Activated CD4-positive, alpha-beta memory T cell treated with anti-CD3 and anti-CD28 coated beads for 36 hours (primary cell): ENCODE results near the gene MYO10. TPM values are rescaled to one million over a fixed set of nuclear protein-coding genes. Genes with fewer than 3 reads are reported as not detected.
A peak's percentile ranks its signal among the peaks of the same experiment; 100 is the strongest.

Source experiments
- CTCF ChIA-PET: fragments of 350-600 bp; sonication (Branson Sonifier 250); formaldehyde crosslinking; loops from one replicate; lab custom pipeline; 2021; ENCODE audit warnings: antibody characterized with exemption, inconsistent platforms; lab: Charles Lee
- POLR2A ChIA-PET: fragments of 350-600 bp; sonication (Branson Sonifier 250); formaldehyde crosslinking; loops from one replicate; lab custom pipeline; 2021; ENCODE audit warnings: antibody characterized with exemption; lab: Charles Lee
- DNase-seq: peaks from one replicate; pipeline ENCODE4 v3.0.0-alpha.2; 2020
- H3K27ac Mint-ChIP-seq: one replicate; pipeline ENCODE4 v1.8.0; 2021; ENCODE audit warnings: mixed read lengths
- H3K27me3 Mint-ChIP-seq: one replicate; pipeline ENCODE4 v1.8.0; 2021; ENCODE audit warnings: mixed read lengths
- H3K36me3 Mint-ChIP-seq: one replicate; pipeline ENCODE4 v1.8.0; 2021; ENCODE audit warnings: mixed read lengths
- H3K4me1 Mint-ChIP-seq: one replicate; pipeline ENCODE4 v1.8.0; 2021; ENCODE audit warnings: low read depth, mixed read lengths
- H3K4me3 Mint-ChIP-seq: one replicate; pipeline ENCODE4 v1.8.0; 2021; ENCODE audit warnings: mild to moderate bottlenecking, mixed read lengths
- H3K9me3 Mint-ChIP-seq: one replicate; pipeline ENCODE4 v1.8.0; 2021; ENCODE audit warnings: mixed read lengths
- intact Hi-C: fragments of 100-400 bp; cut with micrococcal nuclease; formaldehyde crosslinking; loops from one replicate; pipeline ENCODE4 v1.15.1; 2023
- total RNA-seq, 2 experiments: library from RNA; stranded (reverse); gene quantifications; one replicate each; pipeline ENCODE4 v1.2.3, GENCODE V29; 2021

The MYO10 gene
- total RNA-seq, 2 experiments from 2014 or later = 0.21 to 0.34 TPM

DNA sequence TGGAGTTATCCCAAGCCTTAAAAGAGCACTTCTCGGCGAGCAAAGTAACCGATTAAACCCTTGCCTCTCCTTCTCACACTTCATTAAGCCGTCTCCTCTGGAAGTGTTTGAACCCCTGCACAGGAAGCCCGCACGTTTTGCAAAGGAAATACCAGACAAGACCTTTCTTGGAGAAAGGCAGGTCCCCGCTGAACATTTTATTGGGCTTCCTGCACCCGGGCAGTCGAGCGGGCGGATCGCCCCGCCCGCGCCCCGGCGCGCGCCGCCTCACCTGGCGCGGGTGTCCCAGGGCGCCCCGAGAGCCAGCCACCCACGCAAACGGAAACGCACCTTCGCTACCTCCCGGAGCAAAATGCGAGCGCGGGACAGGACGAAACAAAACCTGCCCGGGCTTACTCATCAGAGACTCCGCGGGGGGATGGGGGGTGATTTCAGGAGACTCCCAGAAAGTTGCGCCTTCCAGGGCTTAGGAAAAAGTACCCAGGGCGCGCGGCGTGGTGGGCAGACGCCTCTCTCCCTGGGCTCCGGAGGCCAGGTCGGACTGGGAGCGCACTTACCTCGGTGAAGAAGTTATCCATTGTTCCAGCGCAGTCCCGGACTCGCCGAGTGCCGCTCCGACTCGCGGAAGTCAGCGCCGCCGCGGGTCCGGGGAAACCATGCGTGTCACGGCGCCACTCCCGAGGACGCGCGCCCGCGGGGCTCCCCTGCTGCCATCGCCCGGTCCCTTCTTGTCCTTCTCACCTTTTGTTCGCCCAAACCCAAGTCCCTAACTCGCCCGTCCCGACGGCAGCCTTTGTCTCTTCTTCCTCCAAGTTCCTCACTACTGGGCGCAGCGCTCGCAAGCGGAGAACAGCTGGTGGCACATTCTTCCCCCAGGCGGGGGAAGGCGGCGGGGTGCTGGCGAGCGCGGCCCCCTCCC lies 598 bp downstream of the MYO10 start:
- no peak overlapping the region for H3K27ac Mint-ChIP-seq
- peak overlapping the region; percentile 64 for H3K4me3 Mint-ChIP-seq
- POLR2A ChIA-PET = no interaction called here
- peak; percentile 43 for DNase-seq
- peaks cover 58% of the 10 kb centered on the region for H3K27me3 Mint-ChIP-seq
- intact Hi-C loops = loop anchor here (1.0 to 5.0 kb wide), 3 partner anchors 150 to 323 kb away; no protein-coding TSS in a partner anchor
- H3K9me3 Mint-ChIP-seq = no peaks in the 10 kb centered on the region
- H3K36me3 Mint-ChIP-seq = no peaks in the 10 kb centered on the region
- peaks cover 17% of the 10 kb centered on the region for H3K4me1 Mint-ChIP-seq
- CTCF ChIA-PET = no interaction called here

DNA sequence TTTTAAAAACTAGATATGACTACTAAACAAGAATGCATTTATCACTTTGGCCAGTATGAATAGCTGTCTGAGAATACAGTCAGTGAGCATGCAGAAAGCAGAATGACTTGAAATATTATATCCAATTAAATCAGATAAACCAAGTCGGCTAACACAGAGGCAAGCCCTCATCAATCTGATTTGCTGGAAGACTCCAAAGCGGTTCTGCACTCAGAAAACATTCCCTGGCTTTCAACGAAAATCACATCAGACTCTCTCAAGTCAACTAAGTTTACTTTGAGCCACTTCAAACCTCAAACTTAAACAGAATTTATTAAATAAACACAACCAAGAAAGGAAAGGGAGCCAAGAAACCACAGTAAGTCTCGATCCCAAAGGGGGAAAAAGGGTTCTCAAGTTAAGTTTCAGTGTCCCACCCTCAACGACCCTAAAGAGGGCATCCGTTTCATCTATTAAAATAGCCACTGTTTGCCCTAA lies 1.4 kb downstream of the MYO10 start:
- intact Hi-C loops = loop anchor here (1.0 to 5.0 kb wide), 4 partner anchors 149 to 322 kb away; no protein-coding TSS in a partner anchor
- H3K4me1 Mint-ChIP-seq = peaks cover 17% of the 10 kb centered on the region
- CTCF ChIA-PET = no interaction called here

DNA sequence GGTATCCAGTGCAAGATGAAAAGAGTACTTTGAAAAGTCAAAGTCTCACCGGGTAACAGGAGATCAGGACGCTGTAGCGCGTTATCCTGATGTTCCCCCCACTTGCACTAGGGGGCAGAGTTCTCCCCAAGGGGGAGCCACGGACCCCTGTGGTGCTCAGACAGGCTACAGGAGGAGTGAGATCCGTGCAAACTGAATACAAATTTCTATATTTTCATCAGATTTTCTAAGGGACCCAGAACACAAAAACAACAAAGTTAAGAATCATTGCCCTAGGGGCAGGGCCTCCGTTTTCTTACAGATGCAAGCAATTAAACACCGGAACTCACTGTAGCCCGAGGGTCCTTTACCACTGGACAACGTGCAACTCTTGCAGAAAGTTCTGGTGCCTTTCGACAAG lies 2.0 kb downstream of the MYO10 start:
- no peak overlapping the region for H3K4me3 Mint-ChIP-seq
- no peak overlapping the region for H3K27ac Mint-ChIP-seq
- no peaks in the 10 kb centered on the region for H3K9me3 Mint-ChIP-seq
- CTCF ChIA-PET = interaction anchor here (1.0 kb wide), 1 partner anchor 257 kb away, joined by 3 read pairs; no protein-coding TSS in a partner anchor
- peaks cover 57% of the 10 kb centered on the region for H3K27me3 Mint-ChIP-seq
- peak; percentile 53 for DNase-seq
- peaks cover 17% of the 10 kb centered on the region for H3K4me1 Mint-ChIP-seq
- intact Hi-C loops = loop anchor here (1.0 kb wide), 2 partner anchors 198 to 255 kb away; no protein-coding TSS in a partner anchor
- POLR2A ChIA-PET = no interaction called here
- H3K36me3 Mint-ChIP-seq = no peaks in the 10 kb centered on the region

More for the DNA sequence above, 1.4 kb downstream of the MYO10 start:
- Mint-ChIP-seq H3K9me3 (no peaks in the 10 kb centered on the region), H3K27ac (no peak overlapping the region), H3K36me3 (no peaks in the 10 kb centered on the region), H3K27me3 (peaks cover 57% of the 10 kb centered on the region), H3K4me3 (peak overlapping the region; percentile 23)
- POLR2A ChIA-PET = no interaction called here
- no peak for DNase-seq

DNA sequence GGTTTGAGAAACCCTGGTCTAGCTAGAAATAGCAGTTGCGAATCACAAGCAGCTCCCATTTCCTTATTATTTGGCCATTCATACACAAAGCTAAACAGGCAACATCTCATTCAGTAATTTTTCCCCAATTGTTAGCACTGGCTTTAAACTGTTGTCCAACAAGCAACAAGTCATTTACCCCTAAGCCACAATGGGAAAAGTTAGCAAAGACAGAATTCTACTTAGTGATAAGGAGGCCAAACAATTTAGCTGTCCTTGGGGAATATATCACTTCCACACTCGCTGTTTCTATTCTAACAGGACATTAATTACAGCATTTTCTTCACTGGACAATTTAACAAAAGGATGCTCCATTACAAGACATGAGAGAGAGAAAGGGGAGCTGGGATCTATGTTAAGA lies 2.8 kb downstream of the MYO10 start:
- CTCF ChIA-PET = interaction anchor here (1.0 kb wide), 1 partner anchor 258 kb away, joined by 3 read pairs; no protein-coding TSS in a partner anchor
- Mint-ChIP-seq H3K4me3 (no peak overlapping the region), H3K9me3 (no peaks in the 10 kb centered on the region), H3K27me3 (peaks cover 56% of the 10 kb centered on the region), H3K36me3 (no peaks in the 10 kb centered on the region), H3K4me1 (peaks cover 17% of the 10 kb centered on the region), H3K27ac (no peak overlapping the region)
- DNase-seq = no peak
- POLR2A ChIA-PET = interaction anchor here (0.6 kb wide), 1 partner anchor 244 kb away, joined by 3 read pairs; no protein-coding TSS in a partner anchor
- intact Hi-C loops = no loop called here

DNA sequence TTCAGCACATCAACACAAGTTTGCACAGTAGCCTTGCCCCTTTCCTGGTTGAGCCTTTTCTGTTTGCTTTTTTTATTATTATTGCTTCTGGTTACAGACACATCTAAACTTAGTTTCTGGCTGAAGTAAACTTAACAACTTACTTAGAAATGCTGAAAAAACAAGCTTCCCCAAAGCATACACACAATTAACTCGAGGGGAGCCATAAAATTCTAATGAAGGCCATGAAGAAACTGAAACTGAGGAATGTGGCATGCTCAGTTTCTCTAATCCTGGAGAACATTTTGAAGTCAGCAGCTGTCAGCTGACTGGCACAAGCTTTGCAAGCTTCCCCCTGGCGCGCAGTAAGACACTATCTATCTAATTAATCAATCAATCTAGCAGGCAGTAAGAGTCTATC lies 3.7 kb downstream of the MYO10 start:
- Mint-ChIP-seq H3K27me3 (peaks cover 50% of the 10 kb centered on the region), H3K9me3 (no peaks in the 10 kb centered on the region)
- POLR2A ChIA-PET = no interaction called here

DNA sequence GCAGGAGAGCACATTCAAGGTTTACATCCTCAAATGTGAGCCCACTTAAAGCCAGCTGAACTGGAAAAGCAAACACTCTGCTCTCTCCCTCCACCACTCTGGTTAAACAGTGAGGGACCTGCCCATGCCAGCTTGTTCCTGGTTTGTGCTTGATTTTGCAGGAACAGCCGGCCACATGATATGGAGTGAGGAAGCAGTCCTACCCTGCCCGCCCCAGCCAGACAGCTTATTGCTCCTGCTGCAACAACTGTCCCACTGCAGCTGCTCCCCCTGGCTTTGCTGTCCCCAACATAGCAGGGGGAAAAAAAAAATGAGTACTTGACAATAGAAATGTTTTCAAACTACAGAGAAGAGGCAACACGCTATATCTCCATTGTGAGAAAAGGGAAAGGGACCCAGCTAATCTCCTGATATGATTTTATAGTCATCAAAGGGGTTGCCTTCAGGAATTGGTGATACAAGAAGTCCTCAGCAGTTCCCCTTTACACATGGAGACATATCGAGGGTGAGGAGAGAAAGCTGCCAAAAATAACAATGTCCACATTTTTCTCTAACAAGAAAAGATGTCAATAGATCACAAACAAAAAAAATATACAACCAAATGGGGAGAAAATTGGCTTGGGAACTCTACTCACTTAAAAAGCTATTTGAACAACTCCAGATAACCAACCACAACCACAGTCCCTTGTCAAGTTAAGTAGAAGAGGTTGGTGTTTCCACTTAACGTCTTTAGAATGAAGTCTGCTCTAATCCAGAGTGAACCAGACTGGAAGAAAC lies 4.6 kb downstream of the MYO10 start:
- intact Hi-C loops = no loop called here
- Mint-ChIP-seq H3K27me3 (peaks cover 41% of the 10 kb centered on the region), H3K27ac (no peak overlapping the region), H3K36me3 (no peaks in the 10 kb centered on the region), H3K4me3 (no peak overlapping the region), H3K4me1 (peaks cover 13% of the 10 kb centered on the region), H3K9me3 (no peaks in the 10 kb centered on the region)
- no peak for DNase-seq
- CTCF ChIA-PET = interaction anchor here (0.6 kb wide), 1 partner anchor 12 kb away, joined by 3 read pairs; no protein-coding TSS in a partner anchor
- POLR2A ChIA-PET = no interaction called here

More for the DNA sequence above, 3.7 kb downstream of the MYO10 start:
- Mint-ChIP-seq H3K4me1 (peaks cover 17% of the 10 kb centered on the region), H3K4me3 (no peak overlapping the region), H3K36me3 (no peaks in the 10 kb centered on the region), H3K27ac (no peak overlapping the region)
- CTCF ChIA-PET = no interaction called here
- intact Hi-C loops = no loop called here
- no peak for DNase-seq

DNA sequence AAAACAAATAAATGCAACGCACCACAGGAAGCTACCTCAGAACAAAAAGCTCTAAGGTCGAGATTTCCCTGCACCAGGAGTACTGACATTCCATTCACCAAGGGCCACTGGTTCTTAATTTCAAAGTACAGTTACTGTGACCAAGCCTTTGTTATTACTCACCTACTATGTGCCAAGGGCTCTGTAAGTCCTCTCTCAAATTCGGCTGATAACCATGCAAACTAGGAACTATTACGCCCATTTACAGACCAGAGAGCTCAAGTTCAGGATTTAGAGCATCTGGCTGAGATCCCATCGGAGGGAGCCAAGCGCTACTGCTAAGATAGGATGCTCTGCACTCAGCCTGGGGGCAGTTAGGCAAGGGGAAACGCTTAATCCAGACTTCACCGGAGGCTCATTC lies 5.6 kb downstream of the MYO10 start:
- ChIA-PET CTCF (no interaction called here), POLR2A (no interaction called here)
- Mint-ChIP-seq H3K9me3 (no peaks in the 10 kb centered on the region), H3K4me3 (no peak overlapping the region), H3K27ac (no peak overlapping the region), H3K27me3 (peaks cover 38% of the 10 kb centered on the region), H3K4me1 (peaks cover 11% of the 10 kb centered on the region), H3K36me3 (no peaks in the 10 kb centered on the region)
- DNase-seq = no peak
- intact Hi-C loops = no loop called here

DNA sequence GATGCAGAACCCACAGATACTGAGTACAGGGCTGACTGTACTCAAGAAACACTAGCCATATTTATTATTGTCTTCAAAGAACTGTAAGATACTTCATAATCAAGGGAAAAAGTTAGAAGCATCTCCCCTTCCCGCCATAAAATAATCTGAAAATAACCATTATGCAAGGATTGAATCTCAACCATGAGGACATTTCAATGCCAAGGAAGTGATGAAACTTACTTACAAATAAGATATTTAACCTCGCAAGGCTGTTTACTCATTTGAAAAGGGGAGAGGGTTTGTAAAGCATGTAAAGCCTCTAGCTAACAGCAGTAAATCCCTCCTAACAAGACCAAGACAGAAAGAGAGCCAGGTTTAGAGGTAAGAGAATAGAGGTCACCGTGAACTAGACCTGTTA lies 6.3 kb downstream of the MYO10 start:
- no peaks in the 10 kb centered on the region for H3K36me3 Mint-ChIP-seq
- H3K4me3 Mint-ChIP-seq = no peak overlapping the region
- intact Hi-C loops = no loop called here
- no peak for DNase-seq
- peaks cover 34% of the 10 kb centered on the region for H3K27me3 Mint-ChIP-seq
- H3K27ac Mint-ChIP-seq = no peak overlapping the region
- H3K9me3 Mint-ChIP-seq = no peaks in the 10 kb centered on the region
- POLR2A ChIA-PET = no interaction called here
- peaks cover 7% of the 10 kb centered on the region for H3K4me1 Mint-ChIP-seq
- CTCF ChIA-PET = no interaction called here

DNA sequence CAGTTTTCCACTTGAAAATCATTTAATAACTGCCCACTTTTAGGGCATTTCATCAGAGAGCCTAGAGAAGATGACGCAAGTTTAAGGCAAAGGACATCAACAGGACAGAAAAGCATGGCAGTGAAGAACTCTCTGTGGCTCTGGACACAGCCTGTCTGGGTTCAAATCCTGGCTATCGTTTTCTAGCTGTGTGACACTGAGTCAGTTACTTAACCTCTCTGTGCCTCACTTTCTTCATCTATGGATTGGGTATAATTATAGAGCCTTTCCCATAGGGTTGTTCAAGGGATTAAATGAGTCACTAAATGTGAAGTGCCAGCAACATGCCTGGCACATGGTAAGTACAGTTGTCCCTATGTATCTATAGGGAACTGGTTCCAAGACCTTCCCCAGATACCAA lies 6.7 kb downstream of the MYO10 start:
- peaks cover 4% of the 10 kb centered on the region for H3K4me1 Mint-ChIP-seq
- no peak for DNase-seq
- CTCF ChIA-PET = no interaction called here
- H3K36me3 Mint-ChIP-seq = no peaks in the 10 kb centered on the region
- POLR2A ChIA-PET = no interaction called here
- H3K27ac Mint-ChIP-seq = no peak overlapping the region
- H3K4me3 Mint-ChIP-seq = no peak overlapping the region
- peaks cover 30% of the 10 kb centered on the region for H3K27me3 Mint-ChIP-seq
- no peaks in the 10 kb centered on the region for H3K9me3 Mint-ChIP-seq
- intact Hi-C loops = no loop called here

DNA sequence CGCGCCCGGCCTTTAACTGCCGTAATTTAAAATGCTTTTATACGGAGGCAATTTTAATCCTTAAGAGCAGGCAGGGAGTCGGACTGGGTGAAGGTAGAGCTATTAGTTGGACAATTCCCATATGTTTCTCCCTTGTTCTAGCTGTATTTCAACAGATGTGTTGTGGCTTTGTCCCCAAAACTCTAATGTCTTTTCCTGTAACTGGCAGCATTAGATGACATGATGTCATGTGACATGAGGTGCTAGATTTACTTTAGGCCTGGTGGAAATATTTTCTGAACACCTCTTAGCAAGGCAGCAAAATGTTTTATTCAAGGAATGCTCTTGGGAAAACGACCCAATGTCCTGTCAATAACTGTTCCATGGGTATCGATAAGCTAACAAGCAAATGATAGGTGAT lies 8.5 kb downstream of the MYO10 start:
- no peak for DNase-seq
- no peaks in the 10 kb centered on the region for H3K9me3 Mint-ChIP-seq
- H3K27ac Mint-ChIP-seq = no peak overlapping the region
- CTCF ChIA-PET = no interaction called here
- no peaks in the 10 kb centered on the region for H3K4me1 Mint-ChIP-seq
- intact Hi-C loops = no loop called here
- no peak overlapping the region for H3K4me3 Mint-ChIP-seq
- peaks cover 14% of the 10 kb centered on the region for H3K27me3 Mint-ChIP-seq
- POLR2A ChIA-PET = no interaction called here
- no peaks in the 10 kb centered on the region for H3K36me3 Mint-ChIP-seq

DNA sequence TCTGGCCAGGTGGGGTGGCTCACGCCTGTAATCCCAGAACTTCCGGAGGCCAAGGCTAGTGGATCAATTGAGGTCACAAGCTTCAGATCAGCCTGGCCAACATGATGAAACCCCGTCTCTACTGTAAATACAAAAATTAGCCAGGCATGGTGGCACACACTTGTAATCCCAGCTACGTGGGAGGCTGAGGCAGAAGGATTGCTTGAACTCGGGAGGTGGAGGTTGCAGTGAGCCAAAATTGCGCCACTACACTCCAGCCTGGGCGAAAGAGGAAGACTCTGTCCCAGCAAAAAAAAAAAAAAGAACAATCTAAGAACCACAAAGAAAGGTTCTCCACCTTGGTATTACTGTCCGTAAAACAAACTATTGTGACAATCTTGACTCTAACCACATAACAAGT lies 9.7 kb downstream of the MYO10 start:
- H3K4me1 Mint-ChIP-seq = no peaks in the 10 kb centered on the region
- peaks cover 7% of the 10 kb centered on the region for H3K27me3 Mint-ChIP-seq
- intact Hi-C loops = no loop called here
- H3K27ac Mint-ChIP-seq = no peak overlapping the region
- no peak overlapping the region for H3K4me3 Mint-ChIP-seq
- CTCF ChIA-PET = no interaction called here
- no peaks in the 10 kb centered on the region for H3K36me3 Mint-ChIP-seq
- H3K9me3 Mint-ChIP-seq = no peaks in the 10 kb centered on the region
- POLR2A ChIA-PET = no interaction called here
- DNase-seq = no peak

DNA sequence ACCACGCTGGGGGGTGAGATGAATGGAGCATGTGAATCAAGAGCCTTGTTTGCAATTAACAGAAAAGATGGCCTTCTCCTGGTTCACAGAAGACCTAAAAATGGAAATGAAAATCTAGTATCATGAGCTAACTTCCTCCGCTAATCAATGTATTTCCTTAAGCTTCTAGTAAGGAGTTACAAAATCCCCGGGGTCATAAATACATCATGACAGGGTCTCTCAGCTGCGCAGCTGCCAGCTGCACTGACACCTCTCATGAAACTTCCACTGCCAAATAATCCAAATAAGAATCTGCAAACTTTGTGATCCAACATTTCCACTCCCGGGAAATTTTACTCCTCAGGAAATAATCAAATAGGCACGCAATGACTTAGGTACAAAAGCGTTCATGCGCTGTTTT lies 11.9 kb downstream of the MYO10 start:
- intact Hi-C loops = no loop called here
- Mint-ChIP-seq H3K36me3 (no peaks in the 10 kb centered on the region), H3K27me3 (no peaks in the 10 kb centered on the region), H3K27ac (no peak overlapping the region), H3K9me3 (no peaks in the 10 kb centered on the region), H3K4me1 (no peaks in the 10 kb centered on the region), H3K4me3 (no peak overlapping the region)
- ChIA-PET CTCF (no interaction called here), POLR2A (no interaction called here)
- DNase-seq = no peak
